ENCODE results near the gene TLL2. TPM values are rescaled to one million over a fixed set of nuclear protein-coding genes. Genes with fewer than 3 reads are reported as not detected.

Gene TLL2
- total RNA-seq, 1 experiment from 2014 or later = 0.18 TPM

- Histone ChIP-seq H2AFZ (ENCODE audit: low read length) (no peak overlapping the region), H3K9me2 (replicated peaks; ENCODE audit: low read length) (no peaks in the 10 kb centered on the region), H3K4me2 (ENCODE audit: low read length) (no peak overlapping the region), H3K36me3 (ENCODE audit: low read depth, low read length) (no peaks in the 10 kb centered on the region), H3K79me2 (ENCODE audit: low read length) (no peaks in the 10 kb centered on the region), H3F3A (ENCODE audit: low read length, unreplicated experiment) (no peaks in the 10 kb centered on the region), H3K27me3 (ENCODE audit: low read length) (no peaks in the 10 kb centered on the region), H3K4me3 (ENCODE audit: low read length) (no peak overlapping the region), H3K4me1 (ENCODE audit: insufficient read depth, low read length) (peaks cover 11% of the 10 kb centered on the region), H3K9ac (ENCODE audit: low read length) (no peak overlapping the region), H3K9me3 (ENCODE audit: low read length) (no peaks in the 10 kb centered on the region), H3K27ac (ENCODE audit: low read length) (no peak overlapping the region), H4K20me1 (ENCODE audit: low read length) (no peaks in the 10 kb centered on the region)
- ATAC-seq (no peak), DNase-seq (no peak)
- intact Hi-C loops (cut with micrococcal nuclease) = no loop called here
- CTCF ChIA-PET = interaction anchor here (1.2 kb wide), 1 partner anchor 11 kb away, joined by 3 read pairs; the partner anchor contains the start of gene TLL2
- TF ChIP-seq EZH2phosphoT487 (IDR thresholded peaks at IDR 0.05; ENCODE audit: borderline replicate concordance, low read length) (no peak), CTCF (conservative IDR thresholded peaks at IDR 0.05; ENCODE audit: low read depth, low read length) (no peak), EZH2 (IDR thresholded peaks at IDR 0.05; ENCODE audit: low read length, unreplicated experiment) (no peak)
- POLR2A ChIA-PET (ENCODE audit: unreplicated experiment) = no interaction called here
- no TSS peak for BruUV-seq (replicated peaks)
Measured at GRCh38 chr10:96502561-96503282, 11.0 kb downstream of the TLL2 start.

GRCh38 chr10:96501985-96502384 lies 11.7 kb downstream of the TLL2 start:
- Histone ChIP-seq H3K9ac (ENCODE audit: low read length) (no peak overlapping the region), H3K36me3 (ENCODE audit: low read depth, low read length) (no peaks in the 10 kb centered on the region), H3K4me3 (ENCODE audit: low read length) (no peak overlapping the region), H3K9me3 (ENCODE audit: low read length) (no peaks in the 10 kb centered on the region), H3K9me2 (replicated peaks; ENCODE audit: low read length) (no peaks in the 10 kb centered on the region), H3K79me2 (ENCODE audit: low read length) (no peaks in the 10 kb centered on the region), H4K20me1 (ENCODE audit: low read length) (no peaks in the 10 kb centered on the region), H3K27me3 (ENCODE audit: low read length) (no peaks in the 10 kb centered on the region), H3K4me2 (ENCODE audit: low read length) (peak overlapping the region; percentile 35; the same call in 1 of the 2 replicates), H3F3A (ENCODE audit: low read length, unreplicated experiment) (no peaks in the 10 kb centered on the region), H3K27ac (ENCODE audit: low read length) (peak overlapping the region; percentile 35), H2AFZ (ENCODE audit: low read length) (no peak overlapping the region), H3K4me1 (ENCODE audit: insufficient read depth, low read length) (peaks cover 11% of the 10 kb centered on the region)
- peak; percentile 83 for DNase-seq
- no TSS peak for BruUV-seq (replicated peaks)
- peak; percentile 96 for ATAC-seq
- ChIA-PET POLR2A (ENCODE audit: unreplicated experiment) (no interaction called here), CTCF (interaction anchor here (1.2 kb wide), 1 partner anchor 12 kb away, joined by 3 read pairs; the partner anchor contains the start of gene TLL2)
- intact Hi-C loops (cut with micrococcal nuclease) = no loop called here
- TF ChIP-seq CTCF (conservative IDR thresholded peaks at IDR 0.05; ENCODE audit: low read depth, low read length) (no peak), EZH2 (IDR thresholded peaks at IDR 0.05; ENCODE audit: low read length, unreplicated experiment) (no peak), EZH2phosphoT487 (IDR thresholded peaks at IDR 0.05; ENCODE audit: borderline replicate concordance, low read length) (no peak)

- ATAC-seq (no peak), DNase-seq (no peak)
- ChIA-PET CTCF (no interaction called here), POLR2A (ENCODE audit: unreplicated experiment) (no interaction called here)
- no peaks in the 10 kb centered on the region for H3K9me2 ChIP-seq (replicated peaks; ENCODE audit: low read length)
- H4K20me1 ChIP-seq (ENCODE audit: low read length) = no peaks in the 10 kb centered on the region
- no TSS peak for BruUV-seq (replicated peaks)
- H3K27ac ChIP-seq (ENCODE audit: low read length) = no peak overlapping the region
- no peaks in the 10 kb centered on the region for H3F3A ChIP-seq (ENCODE audit: low read length, unreplicated experiment)
- no peaks in the 10 kb centered on the region for H3K27me3 ChIP-seq (ENCODE audit: low read length)
- intact Hi-C loops (cut with micrococcal nuclease) = no loop called here
- H3K79me2 ChIP-seq (ENCODE audit: low read length) = no peaks in the 10 kb centered on the region
- no peaks in the 10 kb centered on the region for H3K36me3 ChIP-seq (ENCODE audit: low read depth, low read length)
- H3K4me2 ChIP-seq (ENCODE audit: low read length) = no peak overlapping the region
- no peak overlapping the region for H3K4me3 ChIP-seq (ENCODE audit: low read length)
- H3K9ac ChIP-seq (ENCODE audit: low read length) = no peak overlapping the region
- peaks cover 11% of the 10 kb centered on the region for H3K4me1 ChIP-seq (ENCODE audit: insufficient read depth, low read length)
- H2AFZ ChIP-seq (ENCODE audit: low read length) = no peak overlapping the region
- H3K9me3 ChIP-seq (ENCODE audit: low read length) = no peaks in the 10 kb centered on the region
- TF ChIP-seq EZH2 (IDR thresholded peaks at IDR 0.05; ENCODE audit: low read length, unreplicated experiment) (no peak), EZH2phosphoT487 (IDR thresholded peaks at IDR 0.05; ENCODE audit: borderline replicate concordance, low read length) (no peak), CTCF (conservative IDR thresholded peaks at IDR 0.05; ENCODE audit: low read depth, low read length) (no peak)
Measured at GRCh38 chr10:96500519-96500918, 13.2 kb downstream of the TLL2 start.
